ENCODE measurements around the gene MED12.
A peak's percentile ranks its signal among the peaks of the same experiment; 100 is the strongest.

MED12 gene

DNA sequence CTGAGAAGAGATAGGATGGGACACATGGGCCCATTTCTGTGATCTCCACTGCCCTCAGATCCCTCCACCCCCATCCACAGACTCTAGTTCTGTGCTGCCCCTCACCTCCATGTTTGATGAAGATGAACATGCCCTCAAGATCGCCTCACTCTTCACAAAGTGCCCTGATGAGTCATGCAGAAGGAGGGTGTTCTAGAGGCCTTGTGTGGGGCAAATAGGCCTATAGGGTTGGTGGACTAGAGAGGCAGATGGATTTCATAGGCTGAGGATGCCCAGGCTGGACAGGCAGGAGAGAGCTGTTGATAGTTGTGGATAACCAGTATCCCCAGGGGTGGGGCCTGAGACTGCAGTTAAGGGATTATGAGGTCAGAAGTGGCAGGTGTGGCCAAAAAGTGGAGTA is 12.0 kb upstream of the MED12 start, which contains the start of gene CXorf65:
Gene CXorf65, minus strand, starts transcription at position 314 of the 400 bp plus-strand sequence. Its CDS starts 184 bp downstream, at position 130.
- H3K27ac ChIP-seq: no peak within 1 kb of the TSS
- no peak for DNase-seq (ENCODE audit: low read depth, low spot score)

DNA sequence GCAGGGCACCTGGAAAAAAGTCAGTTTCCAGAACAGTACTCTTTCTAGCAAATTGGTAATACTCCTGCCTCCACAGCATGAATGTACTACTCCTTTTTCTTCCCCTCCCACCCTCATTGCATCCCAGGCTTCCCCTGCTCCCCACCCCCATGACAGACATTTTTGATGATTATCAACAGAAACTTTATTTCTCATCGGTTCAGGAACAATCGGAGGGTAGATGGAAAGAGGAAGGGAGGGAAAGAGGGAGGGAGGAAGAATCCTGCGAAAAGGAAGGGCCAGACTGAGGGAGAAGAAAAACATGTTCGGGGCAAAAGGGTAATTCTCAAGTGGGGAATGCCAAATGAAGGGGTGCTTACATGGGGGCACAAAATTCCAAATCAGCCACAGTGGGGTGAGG is 11.2 kb upstream of the MED12 start:
- DNase-seq (ENCODE audit: low read depth, low spot score): no peak
- H3K27ac ChIP-seq: no peak overlapping the region

GRCh38 chrX:71107762-71108360 is 10.5 kb upstream of the MED12 start:
- H3K27ac ChIP-seq: no peak overlapping the region
- DNase-seq (ENCODE audit: low read depth, low spot score): no peak

DNA sequence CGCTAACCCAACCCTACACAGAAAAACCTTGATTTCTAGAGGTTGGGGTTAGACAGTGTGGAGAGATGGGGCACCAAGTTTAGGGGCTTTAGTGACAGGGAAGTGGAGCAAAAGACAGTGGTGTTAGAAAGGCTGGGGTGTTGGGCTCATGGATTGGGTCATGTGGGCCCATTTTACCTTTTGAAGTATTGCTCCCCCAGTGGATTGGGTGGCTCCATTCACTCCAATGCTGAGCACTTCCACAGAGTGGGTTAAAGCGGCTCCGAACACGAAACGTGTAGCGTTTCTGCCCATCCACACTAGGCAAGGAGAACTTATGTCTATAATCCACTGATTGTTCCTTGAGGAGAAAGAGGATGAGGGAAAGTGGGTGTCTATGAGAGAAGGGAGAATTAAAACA is 9.3 kb upstream of the MED12 start:
- no peak for DNase-seq (ENCODE audit: low read depth, low spot score)
- no peak overlapping the region for H3K27ac ChIP-seq

DNA sequence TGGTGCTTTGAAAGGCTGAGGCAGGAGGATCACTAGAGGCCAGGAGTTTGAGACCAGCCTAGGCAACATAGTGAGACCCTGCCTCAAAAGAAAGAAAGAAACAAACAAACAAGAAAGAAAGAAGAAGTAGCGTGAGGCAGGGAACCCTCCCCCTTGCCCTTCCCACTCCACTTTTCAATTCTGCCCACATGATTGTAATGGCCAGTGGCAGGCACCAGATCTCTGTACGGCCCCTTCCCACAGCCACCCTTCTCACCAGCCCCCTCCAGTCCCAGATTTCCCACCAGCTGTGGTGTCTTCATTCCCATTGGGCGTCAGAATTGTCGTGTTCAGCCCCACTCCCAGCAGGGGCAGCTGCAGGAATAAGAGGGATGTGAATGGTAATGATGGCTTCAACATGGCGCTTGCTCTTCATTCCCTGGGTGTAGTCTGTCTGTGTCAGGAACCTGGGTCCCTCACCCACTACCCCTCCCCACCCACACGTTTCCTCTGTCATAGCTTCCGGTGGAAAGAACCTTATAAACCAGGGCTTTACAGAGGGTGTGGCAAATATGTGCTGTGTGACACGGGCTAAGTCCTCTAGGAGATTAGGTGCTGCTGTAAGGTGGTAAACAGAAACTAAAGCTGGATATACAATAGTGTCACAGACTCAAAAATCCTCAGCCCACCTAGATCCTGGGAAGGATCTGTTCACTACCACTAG is 7.1 kb upstream of the MED12 start, which contains the start of gene IL2RG:
Gene IL2RG, minus strand, starts transcription at position 437 of the 703 bp plus-strand sequence. Its CDS starts 38 bp downstream, at position 399.
- DNase-seq (ENCODE audit: low read depth, low spot score): no peak
- no peak within 1 kb of the TSS for H3K27ac ChIP-seq

GRCh38 chrX:71111921-71112431 is 6.4 kb upstream of the MED12 start:
- H3K27ac ChIP-seq: no peak overlapping the region
- DNase-seq (ENCODE audit: low read depth, low spot score): no peak

- no peak for DNase-seq (ENCODE audit: low read depth, low spot score)
- H3K27ac ChIP-seq: no peak overlapping the region
Measured at GRCh38 chrX:71117358-71117757, 1.0 kb upstream of the MED12 start.

DNA sequence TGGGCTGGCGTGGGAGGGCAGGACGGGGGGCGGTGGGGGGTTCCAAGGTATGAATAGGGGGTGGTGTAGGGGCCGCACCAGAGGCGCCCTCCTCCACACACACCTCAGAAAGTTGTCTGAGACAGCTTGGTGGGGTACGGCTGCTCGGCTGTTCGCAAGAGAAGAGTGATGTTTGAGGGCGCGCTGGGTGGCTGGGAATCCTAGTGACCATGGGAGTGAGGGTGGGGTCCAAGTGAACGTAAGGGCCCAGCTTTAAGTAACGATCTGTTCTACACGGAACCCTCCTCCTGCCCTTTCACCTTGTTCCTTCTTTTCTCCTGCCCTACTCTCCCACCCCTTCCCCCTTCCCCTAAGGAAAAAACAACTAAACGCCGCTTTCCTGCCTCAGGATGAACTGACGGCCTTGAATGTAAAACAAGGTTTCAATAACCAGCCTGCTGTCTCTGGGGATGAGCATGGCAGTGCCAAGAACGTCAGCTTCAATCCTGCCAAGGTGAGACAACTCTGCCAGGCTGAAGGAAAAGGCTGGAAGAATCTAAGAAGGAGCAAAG is 664 bp downstream of the MED12 start:
- peak overlapping the region; percentile 12 for H3K27ac ChIP-seq
- no peak for DNase-seq (ENCODE audit: low read depth, low spot score)

- no peak for DNase-seq (ENCODE audit: low read depth, low spot score)
- no peak overlapping the region for H3K27ac ChIP-seq
Measured at GRCh38 chrX:71128166-71128833, 9.9 kb downstream of the MED12 start.

GRCh38 chrX:71128915-71129765 is 10.7 kb downstream of the MED12 start:
- DNase-seq (ENCODE audit: low read depth, low spot score): no peak
- H3K27ac ChIP-seq: no peak overlapping the region

- H3K27ac ChIP-seq: no peak overlapping the region
- DNase-seq (ENCODE audit: low read depth, low spot score): no peak
Measured at GRCh38 chrX:71131510-71131909, 13.1 kb downstream of the MED12 start.

DNA sequence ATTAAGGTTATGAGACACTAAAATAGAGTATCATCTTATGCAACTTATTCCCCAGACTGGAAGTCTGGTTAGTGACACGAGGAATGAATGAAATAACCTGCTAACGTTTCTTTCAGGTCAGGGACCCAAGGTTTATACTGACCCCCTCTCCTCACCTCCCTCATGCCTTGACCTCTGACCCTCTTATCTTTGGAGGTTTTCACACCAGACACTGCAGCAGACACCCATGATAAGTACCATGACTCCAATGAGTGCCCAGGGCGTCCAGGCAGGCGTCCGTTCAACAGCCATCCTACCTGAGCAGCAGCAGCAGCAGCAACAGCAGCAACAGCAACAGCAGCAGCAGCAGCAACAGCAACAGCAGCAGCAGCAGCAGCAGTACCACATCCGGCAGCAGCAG is 22.0 kb downstream of the MED12 start:
- DNase-seq (ENCODE audit: low read depth, low spot score): no peak
- H3K27ac ChIP-seq: no peak overlapping the region

GRCh38 chrX:71143508-71143907 is 25.1 kb downstream of the MED12 start:
- DNase-seq (ENCODE audit: low read depth, low spot score): no peak
- H3K27ac ChIP-seq: no peak overlapping the region

DNA sequence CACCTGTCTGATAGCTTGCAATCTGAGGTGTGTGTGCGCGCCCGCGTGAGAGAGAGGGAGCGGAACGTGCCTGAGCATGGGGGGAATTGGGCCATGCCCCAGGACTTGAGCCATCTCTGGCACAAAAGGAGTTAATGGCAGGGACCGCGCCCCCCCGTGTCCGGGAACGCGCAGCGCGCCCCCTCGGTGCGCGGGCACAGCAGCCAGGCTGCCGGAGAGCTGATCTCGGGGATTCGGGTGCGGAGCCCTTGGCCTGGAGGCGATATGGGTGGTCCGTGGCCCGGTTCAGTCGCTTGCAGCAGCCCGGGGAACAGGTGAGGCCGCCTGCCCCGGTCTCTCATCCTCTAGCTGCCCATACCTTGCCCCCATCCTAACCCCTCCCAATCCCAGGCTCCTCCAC is 26.3 kb downstream of the MED12 start, which contains the start of gene NLGN3:
Gene NLGN3, plus strand, starts transcription at position 191 of the 400 bp plus-strand sequence. CDS start 2,909 bp downstream, outside the sequence.
- H3K27ac ChIP-seq: no peak within 1 kb of the TSS
- DNase-seq (ENCODE audit: low read depth, low spot score): no peak

- no peak for DNase-seq (ENCODE audit: low read depth, low spot score)
- H3K27ac ChIP-seq: no peak overlapping the region
Measured at GRCh38 chrX:71147496-71148277, 29.3 kb downstream of the MED12 start.

GRCh38 chrX:71148278-71148663 is 29.9 kb downstream of the MED12 start:
- no peak overlapping the region for H3K27ac ChIP-seq
- no peak for DNase-seq (ENCODE audit: low read depth, low spot score)

DNA sequence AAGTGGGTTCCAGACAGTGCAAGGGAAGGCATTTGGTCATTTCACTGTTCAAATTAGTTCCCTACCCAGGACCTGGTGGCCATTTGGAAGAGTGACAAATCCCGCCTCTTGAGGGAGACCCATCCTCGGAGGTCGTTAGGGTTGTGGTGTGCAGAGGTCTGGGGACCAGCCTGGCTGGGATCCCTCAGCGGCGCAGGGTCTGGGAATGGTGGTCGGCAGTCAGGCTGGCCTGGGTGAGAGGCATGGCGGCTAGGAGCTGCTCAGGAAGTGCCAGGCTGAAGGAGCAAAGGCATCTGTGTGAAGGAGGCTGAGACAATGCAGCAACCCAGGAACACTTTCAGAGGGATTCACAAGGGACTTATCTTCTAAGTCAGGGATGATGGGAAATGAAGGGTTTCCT is 33.0 kb downstream of the MED12 start:
- DNase-seq (ENCODE audit: low read depth, low spot score): no peak
- H3K27ac ChIP-seq: no peak overlapping the region

DNA sequence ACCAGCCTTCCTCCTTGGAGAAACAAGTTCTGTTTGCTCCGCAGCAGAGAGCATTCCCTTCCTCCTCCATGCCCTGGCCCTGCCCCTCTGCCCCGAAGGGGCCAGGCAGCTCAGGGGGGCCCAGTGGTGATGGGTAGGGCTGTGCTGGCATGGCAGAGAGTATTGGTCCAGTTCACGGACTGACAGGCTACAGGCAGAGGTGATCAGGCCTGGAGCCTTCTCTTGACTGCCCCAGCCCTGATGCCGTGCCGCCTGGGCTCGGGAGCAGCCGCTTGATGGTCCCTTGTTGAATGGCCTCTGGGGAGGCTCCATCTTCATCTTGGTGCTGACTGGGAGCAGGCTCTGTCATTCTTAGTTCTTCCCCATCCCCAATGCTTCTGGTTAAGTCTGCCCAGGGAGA is 35.8 kb downstream of the MED12 start:
- no peak overlapping the region for H3K27ac ChIP-seq
- no peak for DNase-seq (ENCODE audit: low read depth, low spot score)

DNA sequence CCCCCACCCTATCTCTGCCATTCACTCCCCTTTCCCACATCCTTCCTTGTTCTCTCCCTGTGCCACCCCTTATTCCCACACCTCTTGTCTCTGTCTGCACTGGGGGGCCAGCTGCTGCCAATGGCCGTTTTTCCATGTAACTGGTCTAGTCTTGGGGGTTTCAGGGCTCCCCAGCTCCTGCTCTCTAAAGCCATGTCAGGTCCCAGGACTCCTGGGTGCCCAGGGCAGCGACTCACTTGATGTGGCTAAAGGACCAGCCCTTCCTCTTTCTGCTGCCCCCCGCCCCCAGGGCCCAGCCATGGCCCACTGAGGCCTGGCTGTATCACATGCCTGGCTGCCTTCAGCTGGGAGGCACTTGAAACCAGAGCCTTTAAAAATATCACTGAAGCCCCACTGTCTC is 36.2 kb downstream of the MED12 start:
- H3K27ac ChIP-seq: no peak overlapping the region
- no peak for DNase-seq (ENCODE audit: low read depth, low spot score)
